WTC11 (cell line): ENCODE data around the gene UBE2E1. TPM values are rescaled to one million over a fixed set of nuclear protein-coding genes. Genes with fewer than 3 reads are reported as not detected.
A peak's percentile ranks its signal among the peaks of the same experiment; 100 is the strongest.

Source experiments
- ESRRA ChIP-seq: sonication (generic); formaldehyde crosslinking; IDR thresholded peaks from 2 replicates; pipeline ENCODE4 v1.8.1; 2022; ENCODE audit warnings: mild to moderate bottlenecking, missing genetic modification reagents, borderline replicate concordance
- FOXK1 ChIP-seq: sonication (generic); formaldehyde crosslinking; IDR thresholded peaks from 2 replicates; pipeline ENCODE4 v1.8.0; 2022; ENCODE audit warnings: mild to moderate bottlenecking, moderate library complexity, missing genetic modification reagents
- FOXP4 ChIP-seq: sonication (generic); formaldehyde crosslinking; IDR thresholded peaks from 2 replicates; pipeline ENCODE4 v1.8.0; 2022; ENCODE audit warnings: mild to moderate bottlenecking, missing genetic modification reagents
- HMGA2 ChIP-seq: fragments of 250-450 bp; sonication (Bioruptor Pico); IDR thresholded peaks from 2 replicates; pipeline ENCODE4 v1.4.0; 2021; ENCODE audit warnings: mild to moderate bottlenecking, moderate library complexity
- IRF1 ChIP-seq: sonication (generic); formaldehyde crosslinking; IDR thresholded peaks from 2 replicates; pipeline ENCODE4 v1.8.0; 2023; ENCODE audit warnings: missing genetic modification reagents
- MXD4 ChIP-seq: fragments of 250-450 bp; sonication (Bioruptor Pico); IDR thresholded peaks from 2 replicates; pipeline ENCODE4 v1.8.0; 2021; ENCODE audit warnings: mild to moderate bottlenecking, moderate library complexity, borderline replicate concordance
- MYBL2 ChIP-seq: sonication (generic); formaldehyde crosslinking; IDR thresholded peaks from 2 replicates; pipeline ENCODE4 v1.8.1; 2023; ENCODE audit warnings: mild to moderate bottlenecking, moderate library complexity, missing genetic modification reagents
- NR2C2 ChIP-seq: sonication (generic); formaldehyde crosslinking; IDR thresholded peaks from 2 replicates; pipeline ENCODE4 v1.8.0; 2022; ENCODE audit warnings: mild to moderate bottlenecking, missing genetic modification reagents
- NR3C1 ChIP-seq: sonication (generic); formaldehyde crosslinking; conservative IDR thresholded peaks from 2 replicates; pipeline ENCODE4 v1.8.1; 2023; ENCODE audit warnings: low read depth, mild to moderate bottlenecking, missing genetic modification reagents
- OVOL2 ChIP-seq: fragments of 250-450 bp; sonication (Bioruptor Pico); IDR thresholded peaks from 2 replicates; pipeline ENCODE4 v1.9.0; 2021; ENCODE audit warnings: mild to moderate bottlenecking, borderline replicate concordance
- SMAD3 ChIP-seq: sonication (generic); formaldehyde crosslinking; IDR thresholded peaks from 2 replicates; pipeline ENCODE4 v1.8.0; 2022; ENCODE audit warnings: missing genetic modification reagents, mild to moderate bottlenecking, borderline replicate concordance
- SP1 ChIP-seq: sonication (generic); formaldehyde crosslinking; conservative IDR thresholded peaks from 2 replicates; pipeline ENCODE4 v1.8.1; 2022; ENCODE audit warnings: missing genetic modification reagents
- STAT6 ChIP-seq: sonication (generic); formaldehyde crosslinking; conservative IDR thresholded peaks from 2 replicates; pipeline ENCODE4 v1.8.1; 2023; ENCODE audit warnings: mild to moderate bottlenecking, low read depth, missing genetic modification reagents, moderate library complexity
- USF2 ChIP-seq: sonication (generic); formaldehyde crosslinking; IDR thresholded peaks from 2 replicates; pipeline ENCODE4 v1.8.1; 2023; ENCODE audit warnings: mild to moderate bottlenecking, missing genetic modification reagents, moderate library complexity
- ZBTB43 ChIP-seq: sonication (generic); formaldehyde crosslinking; IDR thresholded peaks from 2 replicates; pipeline ENCODE4 v1.8.1; 2023; ENCODE audit warnings: mild to moderate bottlenecking, missing genetic modification reagents
- ZMAT4 ChIP-seq: fragments of 250-450 bp; sonication (Bioruptor Pico); IDR thresholded peaks from 2 replicates; pipeline ENCODE4 v1.9.0; 2021; ENCODE audit warnings: mild to moderate bottlenecking
- ZNF219 ChIP-seq: sonication (generic); formaldehyde crosslinking; IDR thresholded peaks from 2 replicates; pipeline ENCODE4 v1.8.0; 2023; ENCODE audit warnings: missing genetic modification reagents, mild to moderate bottlenecking, borderline replicate concordance
- ZNF263 ChIP-seq: sonication (generic); formaldehyde crosslinking; IDR thresholded peaks from 2 replicates; pipeline ENCODE4 v1.8.1; 2022; ENCODE audit warnings: low read depth, mild to moderate bottlenecking, moderate library complexity, missing genetic modification reagents
- ZNF281 ChIP-seq: sonication (generic); formaldehyde crosslinking; IDR thresholded peaks from 2 replicates; pipeline ENCODE4 v1.8.0; 2023; ENCODE audit warnings: mild to moderate bottlenecking, missing genetic modification reagents
- total RNA-seq: library from RNA; stranded (reverse); gene quantifications from 3 replicates; pipeline ENCODE4 v1.2.3, GENCODE V29; 2021
- TF ChIP-seq, protein P1 (sequence below): sonication (generic); formaldehyde crosslinking; IDR thresholded peaks from 2 replicates; pipeline ENCODE4 v1.8.1; 2022; ENCODE audit warnings: low read depth, missing genetic modification reagents, borderline replicate concordance
- TF ChIP-seq, protein P2 (sequence below): sonication (generic); formaldehyde crosslinking; IDR thresholded peaks from 2 replicates; pipeline ENCODE4 v1.8.1; 2023; ENCODE audit warnings: mild to moderate bottlenecking, missing genetic modification reagents, borderline replicate concordance

The UBE2E1 gene
- total RNA-seq, 1 experiment from 2014 or later: 121 TPM

- TF ChIP-seq ZBTB43 (CRISPR knock-in tag) (peak; percentile 54; the same call in 1 of the 2 replicates), ZNF263 (CRISPR knock-in tag) (no peak), NR2C2 (CRISPR knock-in tag) (no peak), FOXK1 (no peak), ESRRA (no peak), ZMAT4 (CRISPR knock-in tag) (no peak), ZNF281 (CRISPR knock-in tag) (peak; percentile 90), SMAD3 (CRISPR knock-in tag) (0 out of 2 replicates have a peak, but pooled peaks have one; percentile 54), USF2 (CRISPR knock-in tag) (peak; percentile 23; the same call in 1 of the 2 replicates), SP1 (CRISPR knock-in tag) (peak; percentile 39; the same call in 1 of the 2 replicates), ZNF219 (CRISPR knock-in tag) (no peak), MXD4 (CRISPR knock-in tag) (no peak), NR3C1 (no peak), FOXP4 (no peak), IRF1 (CRISPR knock-in tag) (no peak), HMGA2 (no peak), OVOL2 (no peak), STAT6 (CRISPR knock-in tag) (no peak), MYBL2 (peak; percentile 43)
- TF ChIP-seq, protein P1, sequence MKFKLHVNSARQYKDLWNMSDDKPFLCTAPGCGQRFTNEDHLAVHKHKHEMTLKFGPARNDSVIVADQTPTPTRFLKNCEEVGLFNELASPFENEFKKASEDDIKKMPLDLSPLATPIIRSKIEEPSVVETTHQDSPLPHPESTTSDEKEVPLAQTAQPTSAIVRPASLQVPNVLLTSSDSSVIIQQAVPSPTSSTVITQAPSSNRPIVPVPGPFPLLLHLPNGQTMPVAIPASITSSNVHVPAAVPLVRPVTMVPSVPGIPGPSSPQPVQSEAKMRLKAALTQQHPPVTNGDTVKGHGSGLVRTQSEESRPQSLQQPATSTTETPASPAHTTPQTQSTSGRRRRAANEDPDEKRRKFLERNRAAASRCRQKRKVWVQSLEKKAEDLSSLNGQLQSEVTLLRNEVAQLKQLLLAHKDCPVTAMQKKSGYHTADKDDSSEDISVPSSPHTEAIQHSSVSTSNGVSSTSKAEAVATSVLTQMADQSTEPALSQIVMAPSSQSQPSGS: no peak
- TF ChIP-seq, protein P2, sequence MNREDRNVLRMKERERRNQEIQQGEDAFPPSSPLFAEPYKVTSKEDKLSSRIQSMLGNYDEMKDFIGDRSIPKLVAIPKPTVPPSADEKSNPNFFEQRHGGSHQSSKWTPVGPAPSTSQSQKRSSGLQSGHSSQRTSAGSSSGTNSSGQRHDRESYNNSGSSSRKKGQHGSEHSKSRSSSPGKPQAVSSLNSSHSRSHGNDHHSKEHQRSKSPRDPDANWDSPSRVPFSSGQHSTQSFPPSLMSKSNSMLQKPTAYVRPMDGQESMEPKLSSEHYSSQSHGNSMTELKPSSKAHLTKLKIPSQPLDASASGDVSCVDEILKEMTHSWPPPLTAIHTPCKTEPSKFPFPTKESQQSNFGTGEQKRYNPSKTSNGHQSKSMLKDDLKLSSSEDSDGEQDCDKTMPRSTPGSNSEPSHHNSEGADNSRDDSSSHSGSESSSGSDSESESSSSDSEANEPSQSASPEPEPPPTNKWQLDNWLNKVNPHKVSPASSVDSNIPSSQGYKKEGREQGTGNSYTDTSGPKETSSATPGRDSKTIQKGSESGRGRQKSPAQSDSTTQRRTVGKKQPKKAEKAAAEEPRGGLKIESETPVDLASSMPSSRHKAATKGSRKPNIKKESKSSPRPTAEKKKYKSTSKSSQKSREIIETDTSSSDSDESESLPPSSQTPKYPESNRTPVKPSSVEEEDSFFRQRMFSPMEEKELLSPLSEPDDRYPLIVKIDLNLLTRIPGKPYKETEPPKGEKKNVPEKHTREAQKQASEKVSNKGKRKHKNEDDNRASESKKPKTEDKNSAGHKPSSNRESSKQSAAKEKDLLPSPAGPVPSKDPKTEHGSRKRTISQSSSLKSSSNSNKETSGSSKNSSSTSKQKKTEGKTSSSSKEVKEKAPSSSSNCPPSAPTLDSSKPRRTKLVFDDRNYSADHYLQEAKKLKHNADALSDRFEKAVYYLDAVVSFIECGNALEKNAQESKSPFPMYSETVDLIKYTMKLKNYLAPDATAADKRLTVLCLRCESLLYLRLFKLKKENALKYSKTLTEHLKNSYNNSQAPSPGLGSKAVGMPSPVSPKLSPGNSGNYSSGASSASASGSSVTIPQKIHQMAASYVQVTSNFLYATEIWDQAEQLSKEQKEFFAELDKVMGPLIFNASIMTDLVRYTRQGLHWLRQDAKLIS (CRISPR knock-in tag): no peak
Observed at GRCh38 chr3:23810343-23811184, 4.8 kb downstream of the UBE2E1 start (continued).
